GM21737 (cell line): ENCODE results near the gene DPP6.
A peak's percentile ranks its signal among the peaks of the same experiment; 100 is the strongest.

ENCODE experiments used
- ATAC-seq: cut with Tn5 transposase; IDR thresholded peaks from one replicate; pipeline ENCODE4 v1.9.1; 2021; ENCODE audit warnings: mild to moderate bottlenecking, moderate library complexity; ENCODE audit not compliant: unreplicated experiment

DPP6 gene

DNA sequence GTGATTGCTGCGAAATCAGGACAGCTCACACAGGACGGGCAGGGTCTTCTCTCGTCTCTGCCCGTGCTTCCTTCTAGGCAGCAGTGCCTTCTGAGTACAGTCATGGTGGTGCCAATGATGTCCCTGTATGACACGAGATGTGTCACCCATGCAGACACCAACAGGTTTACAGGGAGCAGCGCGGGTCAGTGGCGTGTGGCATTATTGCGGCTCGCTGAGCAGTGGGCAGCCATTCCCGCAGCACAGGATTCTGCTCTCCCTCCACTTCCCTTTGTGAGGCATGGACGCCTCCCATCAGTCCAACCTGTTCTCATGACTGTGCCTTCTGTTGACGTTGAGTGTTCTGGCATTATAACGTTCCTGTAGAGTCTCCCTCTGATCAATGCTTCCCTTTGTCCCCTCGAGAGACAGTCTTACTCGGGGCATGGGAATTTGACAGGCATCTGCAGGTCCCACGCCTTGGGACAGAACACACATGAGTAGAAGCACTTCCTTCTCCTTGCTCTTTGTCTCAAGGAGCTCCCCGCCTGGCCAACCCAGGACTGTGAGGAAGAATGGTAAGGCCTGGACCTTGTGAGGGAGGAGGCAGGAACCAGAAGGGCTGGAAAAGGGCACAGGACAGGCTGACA lies 731.2 kb downstream of the DPP6 start:
- no peak for ATAC-seq

DNA sequence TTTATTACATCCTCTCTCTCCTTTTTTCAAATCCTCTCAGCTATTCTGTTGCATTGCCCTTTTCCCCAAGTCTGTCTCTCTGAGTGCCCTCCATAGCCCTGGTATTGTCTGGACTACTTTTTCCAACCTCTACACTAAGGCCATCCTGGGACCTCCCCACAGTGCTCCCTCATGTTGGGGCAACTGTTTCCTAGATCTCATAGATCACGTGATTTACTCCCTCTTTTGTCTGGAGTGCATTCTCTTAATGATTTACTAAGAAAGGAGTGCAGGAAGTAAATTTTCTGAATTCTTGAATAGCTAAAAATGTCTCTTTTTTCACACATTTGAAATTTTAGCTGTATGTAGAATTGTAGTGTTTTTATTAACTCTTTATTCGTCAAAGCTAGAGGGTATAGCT lies 733.7 kb downstream of the DPP6 start:
- ATAC-seq, result no peak

GRCh38 chr7:154789404-154789803 lies 737.2 kb downstream of the DPP6 start:
- no peak for ATAC-seq

- ATAC-seq, result no peak
Measured at GRCh38 chr7:154791611-154792010, 739.4 kb downstream of the DPP6 start.

DNA sequence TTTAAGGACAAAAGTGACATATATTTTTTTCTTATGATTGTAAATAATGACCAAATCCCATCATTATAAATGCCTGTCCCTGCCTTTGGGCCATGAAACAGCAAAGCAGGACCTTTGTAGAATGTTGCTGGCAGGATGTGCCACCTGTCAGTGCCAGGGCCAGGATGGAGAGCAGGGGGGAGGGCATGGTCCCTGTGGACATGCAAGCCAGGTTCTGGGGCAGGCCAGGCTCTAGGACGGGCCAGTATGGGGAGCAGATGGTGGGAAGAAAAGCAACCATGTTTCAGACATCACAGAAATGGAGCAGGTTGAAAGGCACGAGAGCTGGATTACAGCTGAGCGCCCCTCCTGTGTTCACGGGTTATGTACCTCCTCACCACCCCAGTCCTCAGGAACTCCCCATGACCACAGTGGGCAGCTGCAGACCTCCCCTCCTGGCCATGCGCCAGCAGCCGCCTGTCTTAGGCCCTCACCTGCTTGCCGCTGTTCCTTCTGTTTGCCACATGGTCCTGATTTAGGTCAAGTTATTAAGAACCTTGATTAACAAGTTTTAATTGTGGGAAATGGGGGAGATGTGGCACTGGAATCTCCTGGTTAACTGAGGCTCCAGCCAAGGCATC lies 740.3 kb downstream of the DPP6 start:
- ATAC-seq, result no peak

GRCh38 chr7:154794147-154794780 lies 742.1 kb downstream of the DPP6 start:
- ATAC-seq, result no peak

DNA sequence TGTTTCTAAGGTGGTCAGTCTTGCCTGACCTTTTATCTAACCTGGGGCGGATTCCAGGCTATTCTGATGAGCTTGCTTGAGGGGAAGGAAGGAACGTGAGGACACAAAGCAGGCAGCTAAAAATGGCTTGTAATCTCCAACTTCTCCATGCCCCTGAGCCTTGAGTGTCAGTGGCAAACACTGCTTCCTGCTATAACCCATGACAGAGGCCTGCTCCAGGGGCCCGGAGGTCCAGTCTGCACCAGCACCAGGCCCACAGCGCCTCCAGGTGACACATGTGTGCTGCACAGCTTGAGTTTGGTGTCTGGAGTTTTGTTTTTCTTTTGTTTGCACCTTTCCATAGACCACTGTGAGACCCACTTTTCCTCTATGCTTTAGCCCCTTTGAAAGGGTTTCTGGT lies 742.8 kb downstream of the DPP6 start:
- no peak for ATAC-seq

DNA sequence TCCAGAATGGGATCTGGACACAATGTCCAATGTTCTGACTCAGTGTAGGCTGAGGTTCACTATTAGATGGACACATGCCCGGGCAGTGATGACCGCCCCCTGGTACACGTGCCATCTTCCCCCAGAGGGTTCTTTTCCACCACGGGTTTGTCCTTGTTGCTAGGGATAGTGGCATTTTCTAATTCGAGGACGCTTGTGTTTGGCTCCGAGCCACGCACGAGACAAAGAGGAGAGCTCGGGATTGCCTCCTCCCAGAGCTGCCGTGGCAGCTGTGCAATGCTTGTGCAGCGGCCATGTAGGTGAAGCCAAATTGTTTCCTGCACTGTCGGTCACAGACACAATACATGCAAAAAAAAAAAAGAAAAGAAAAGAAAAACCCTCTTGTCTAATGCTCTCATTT lies 743.2 kb downstream of the DPP6 start:
- no peak for ATAC-seq

DNA sequence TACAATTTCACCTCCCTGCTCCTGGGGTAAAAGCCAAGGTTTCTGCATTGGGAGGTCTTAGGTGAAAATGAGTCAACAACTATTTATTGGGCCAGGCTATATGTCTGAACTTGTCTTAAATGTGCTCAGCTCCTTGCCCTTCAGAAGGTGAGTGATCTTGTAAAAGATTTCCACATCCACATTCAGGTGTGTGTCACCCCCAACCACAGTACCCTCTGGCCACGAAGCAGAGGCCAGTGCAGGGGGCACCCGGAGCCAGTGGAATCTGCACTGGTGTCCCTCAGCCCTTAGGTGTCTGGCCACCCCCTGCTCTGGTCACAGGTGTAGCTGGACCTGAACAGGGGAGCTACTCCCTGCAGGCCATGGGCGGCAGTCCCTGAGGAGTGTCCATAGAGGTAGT lies 752.3 kb downstream of the DPP6 start:
- ATAC-seq, result no peak

- no peak for ATAC-seq
Measured at GRCh38 chr7:154812027-154812426, 759.8 kb downstream of the DPP6 start.

GRCh38 chr7:154817224-154817896 lies 765.2 kb downstream of the DPP6 start:
- ATAC-seq, result no peak

- no peak for ATAC-seq
Measured at GRCh38 chr7:154827007-154827406, 774.8 kb downstream of the DPP6 start.

- ATAC-seq, result no peak
Measured at GRCh38 chr7:154832557-154833138, 780.5 kb downstream of the DPP6 start.

- ATAC-seq, result no peak
Measured at GRCh38 chr7:154836021-154836448, 783.8 kb downstream of the DPP6 start.

DNA sequence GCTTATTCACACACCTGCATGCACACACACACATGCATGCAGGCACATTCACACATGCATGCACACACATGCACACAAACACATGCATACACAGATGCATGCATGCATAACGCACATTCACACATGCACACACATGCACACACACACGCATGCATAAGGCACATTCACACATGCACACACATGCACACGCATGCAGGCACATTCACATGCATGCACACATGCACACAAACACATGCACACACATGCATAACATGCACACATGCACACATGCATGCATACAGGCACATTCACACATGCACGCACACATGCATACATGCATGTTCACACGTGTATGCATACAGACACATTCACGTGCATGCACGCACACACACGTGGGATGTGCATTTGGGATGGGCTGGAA lies 784.9 kb downstream of the DPP6 start:
- no peak for ATAC-seq

DNA sequence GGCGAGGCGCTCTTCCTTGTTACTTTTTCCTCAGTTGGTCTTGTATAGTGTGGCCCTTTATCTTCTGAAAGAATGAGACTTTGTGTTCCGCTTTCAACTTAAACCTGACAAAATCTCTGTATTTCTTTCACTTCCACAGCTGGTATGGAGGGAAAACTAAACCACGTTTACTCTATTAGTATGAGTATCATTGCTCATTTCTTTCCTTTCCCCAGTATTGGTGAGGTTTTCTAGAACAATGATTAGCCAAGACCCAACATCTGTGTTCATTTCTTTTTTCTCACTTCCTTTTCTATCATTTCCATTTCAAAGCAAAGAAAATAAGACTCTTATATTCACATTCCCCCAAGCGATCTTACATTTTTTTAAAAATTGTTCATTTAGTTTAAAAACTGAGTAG lies 785.4 kb downstream of the DPP6 start:
- peak; percentile 97 for ATAC-seq

GRCh38 chr7:154840086-154840485 lies 787.9 kb downstream of the DPP6 start:
- no peak for ATAC-seq

DNA sequence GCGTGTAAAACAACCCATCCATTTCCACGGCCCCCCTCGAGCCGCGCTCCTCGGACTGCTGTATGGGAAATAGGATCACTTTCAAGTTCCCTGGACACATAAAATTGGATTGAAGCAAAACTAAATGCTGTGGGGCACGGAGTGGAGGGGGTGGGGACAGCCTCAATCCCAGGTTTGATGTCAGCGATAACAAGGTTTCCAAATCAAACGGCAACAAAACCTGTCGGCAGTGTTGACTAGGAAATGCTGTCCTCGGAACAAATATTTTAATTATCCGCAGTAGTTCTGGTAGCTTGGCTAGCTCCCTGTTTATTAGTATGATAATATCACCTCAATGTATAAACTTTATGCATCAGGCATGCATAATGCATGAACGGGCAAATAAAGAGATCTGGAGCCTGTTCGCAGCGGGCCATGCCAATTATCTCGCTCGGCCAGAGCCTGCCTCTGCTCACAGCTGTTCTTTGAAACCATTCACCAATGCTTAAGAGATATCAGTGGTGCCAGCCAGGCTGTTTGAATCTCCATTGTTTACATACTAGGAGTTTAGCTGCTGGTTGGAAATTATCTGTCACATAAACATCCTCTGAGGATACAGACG lies 789.6 kb downstream of the DPP6 start:
- ATAC-seq, result no peak

DNA sequence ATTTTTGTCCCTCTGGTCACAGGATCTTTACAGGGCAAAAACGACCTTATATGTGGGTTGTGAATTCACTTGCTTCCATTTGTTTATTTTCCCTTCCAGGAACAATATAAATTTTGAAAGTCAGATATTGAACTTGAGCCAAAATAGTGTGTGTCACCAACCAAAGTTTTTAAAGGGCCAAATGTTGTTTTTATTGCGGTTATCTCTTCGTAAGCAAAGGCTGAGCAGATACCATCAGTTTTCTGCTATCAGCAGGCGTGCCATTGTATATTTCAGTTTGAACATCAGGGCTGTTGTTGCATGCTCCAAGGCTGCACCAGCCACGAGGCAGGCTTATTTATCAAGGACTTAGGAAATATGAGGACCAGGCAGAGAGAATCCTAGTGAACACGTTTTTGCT lies 790.4 kb downstream of the DPP6 start:
- no peak for ATAC-seq

DNA sequence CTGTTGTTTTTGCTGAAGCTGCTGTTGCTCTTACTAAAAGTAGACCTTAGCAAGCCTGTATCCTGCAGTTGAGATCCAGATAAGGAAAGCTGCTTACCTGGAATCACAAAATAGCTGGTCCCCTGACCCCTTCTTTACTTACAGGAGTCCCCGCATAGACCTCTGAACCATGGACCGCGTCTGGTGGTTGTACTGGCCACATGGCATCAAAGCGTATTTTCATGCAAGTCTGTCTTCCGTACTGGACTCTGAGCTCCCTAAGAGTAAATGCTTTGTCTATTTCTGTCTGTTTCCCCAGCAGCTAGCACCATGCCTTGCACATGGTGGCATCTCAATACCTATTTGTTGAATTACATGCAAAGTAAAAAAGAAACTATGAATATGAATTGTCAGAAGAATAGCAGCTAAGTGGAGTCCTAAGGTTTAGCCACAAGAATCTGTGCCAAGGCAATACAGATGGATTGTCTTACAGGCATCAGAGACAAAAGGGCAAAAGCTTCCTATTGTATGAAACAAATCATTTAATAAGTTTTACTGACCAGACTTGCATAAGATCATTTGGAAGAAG lies 791.6 kb downstream of the DPP6 start:
- no peak for ATAC-seq

GRCh38 chr7:154844499-154844898 lies 792.3 kb downstream of the DPP6 start:
- ATAC-seq, result no peak
